Iris pigment epithelial cell (primary cell): ENCODE data around the gene ZBTB46.
A peak's percentile ranks its signal among the peaks of the same experiment; 100 is the strongest.
"Not testable (repeated sequence)": the region's sequence is repeated elsewhere in the genome, so short reads cannot be mapped to it uniquely, and the experiment has no call there.

ENCODE experiments used
- DNase-seq: peaks from one replicate; pipeline ENCODE4 v3.0.0-alpha.2; 2011; ENCODE audit warnings: low read depth

ZBTB46 gene

DNA sequence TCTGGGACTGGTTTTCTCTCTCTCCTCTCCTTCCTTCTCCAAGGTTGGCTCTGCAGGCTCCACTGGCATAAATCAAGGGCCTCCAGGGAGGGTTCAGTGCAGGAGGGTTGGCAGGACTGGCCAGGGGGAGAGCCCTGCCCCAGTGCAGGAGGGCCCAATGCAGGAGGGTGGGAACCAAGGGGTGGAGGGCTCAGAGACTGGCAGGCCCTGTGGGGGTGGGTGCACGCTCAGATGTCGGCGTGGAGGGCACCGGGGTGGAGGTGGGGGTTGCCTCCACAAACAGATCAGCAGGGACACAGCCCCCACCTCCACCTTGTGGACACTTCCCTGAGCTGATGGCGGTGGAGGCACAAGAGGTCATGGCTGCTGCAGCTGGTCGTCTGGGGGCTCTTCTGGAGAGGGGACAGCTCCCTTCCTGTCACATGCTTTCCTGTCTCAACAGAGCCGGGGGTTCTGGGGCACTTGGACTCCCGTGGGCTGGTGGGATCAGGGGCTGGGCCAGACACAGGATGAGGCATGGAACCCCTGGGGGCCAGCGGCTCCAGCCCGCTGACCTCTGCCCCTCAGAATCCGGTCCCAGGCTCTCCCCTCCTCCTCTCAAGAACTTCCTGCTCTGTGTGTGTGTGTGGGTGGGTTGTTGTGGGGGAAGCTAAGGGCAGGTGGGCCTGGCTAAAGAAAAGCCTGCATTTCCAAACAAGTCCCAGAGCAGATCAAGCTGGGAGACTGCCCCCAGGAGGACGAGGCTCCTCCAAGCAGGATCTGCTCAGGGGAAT lies 27.5 kb upstream of the ZBTB46 start:
- DNase-seq = peak; percentile 54

DNA sequence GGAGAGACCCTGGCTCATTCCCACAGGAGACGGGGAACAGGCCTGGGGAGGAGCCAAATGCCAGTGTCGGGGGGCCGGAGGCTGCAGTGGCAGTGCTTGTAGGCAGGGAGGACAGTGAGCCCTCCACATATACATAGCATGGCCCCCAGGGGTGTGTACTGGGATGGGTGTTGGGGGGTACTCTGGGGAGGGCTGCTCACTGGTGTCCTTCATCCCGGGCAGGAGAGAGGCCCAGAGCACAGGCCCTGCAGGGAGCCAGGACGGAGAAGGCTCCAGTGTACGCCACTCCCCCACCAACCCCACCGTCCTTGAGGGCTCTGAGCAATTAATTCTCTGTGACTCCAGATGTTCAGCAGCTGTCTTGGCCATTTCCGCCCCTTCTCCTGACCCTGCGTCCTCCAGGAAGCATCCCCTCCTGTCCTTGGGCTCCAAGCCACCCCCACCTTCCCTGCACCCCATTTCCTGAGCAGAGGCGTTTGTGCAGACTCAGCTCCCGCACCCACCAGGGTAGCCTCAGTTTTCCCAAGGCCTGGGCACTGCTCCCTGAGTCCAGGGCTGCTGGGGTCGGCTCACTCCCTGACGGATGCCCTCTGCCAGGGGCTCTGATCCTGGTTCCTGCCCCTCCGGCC lies 26.8 kb upstream of the ZBTB46 start:
- no peak for DNase-seq

- no peak for DNase-seq
Observed at GRCh38 chr20:63856098-63856511, 25.0 kb upstream of the ZBTB46 start.

DNA sequence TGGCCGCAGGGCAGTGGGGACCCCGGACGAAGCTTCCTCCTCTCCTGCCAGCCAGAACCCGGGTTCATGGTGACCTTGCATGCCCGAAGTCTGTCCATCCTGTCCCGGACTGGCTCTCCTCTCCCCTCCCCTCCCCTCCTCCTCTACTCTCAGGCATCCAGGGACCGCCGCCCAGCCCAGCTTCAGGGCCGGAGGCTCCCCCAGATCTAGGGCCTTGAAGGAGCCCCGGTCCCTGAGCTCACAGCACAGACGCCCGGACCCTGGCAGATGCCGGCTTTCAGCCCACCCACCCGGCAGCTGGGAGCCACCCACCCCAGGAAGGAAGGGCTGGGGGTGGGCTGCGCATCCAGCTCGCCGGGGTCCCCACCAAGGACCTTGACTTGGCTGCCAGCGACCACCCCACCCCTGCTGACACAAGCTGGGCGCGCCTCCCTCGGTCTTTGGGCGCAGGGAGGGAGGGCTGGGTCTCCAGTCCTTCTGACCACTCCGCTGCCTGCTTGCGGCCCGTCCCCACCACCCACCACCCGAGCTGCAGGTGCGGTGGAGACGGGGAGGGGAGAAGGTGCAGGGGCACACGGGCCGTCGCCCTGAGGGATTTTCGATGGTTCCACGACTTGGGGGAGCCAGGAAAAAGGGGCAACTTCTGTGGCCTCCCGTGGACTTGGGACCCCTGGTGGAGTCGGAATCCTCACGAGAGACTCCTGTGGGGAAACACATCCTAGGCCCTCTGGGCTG lies 24.5 kb upstream of the ZBTB46 start:
- no peak for DNase-seq

DNA sequence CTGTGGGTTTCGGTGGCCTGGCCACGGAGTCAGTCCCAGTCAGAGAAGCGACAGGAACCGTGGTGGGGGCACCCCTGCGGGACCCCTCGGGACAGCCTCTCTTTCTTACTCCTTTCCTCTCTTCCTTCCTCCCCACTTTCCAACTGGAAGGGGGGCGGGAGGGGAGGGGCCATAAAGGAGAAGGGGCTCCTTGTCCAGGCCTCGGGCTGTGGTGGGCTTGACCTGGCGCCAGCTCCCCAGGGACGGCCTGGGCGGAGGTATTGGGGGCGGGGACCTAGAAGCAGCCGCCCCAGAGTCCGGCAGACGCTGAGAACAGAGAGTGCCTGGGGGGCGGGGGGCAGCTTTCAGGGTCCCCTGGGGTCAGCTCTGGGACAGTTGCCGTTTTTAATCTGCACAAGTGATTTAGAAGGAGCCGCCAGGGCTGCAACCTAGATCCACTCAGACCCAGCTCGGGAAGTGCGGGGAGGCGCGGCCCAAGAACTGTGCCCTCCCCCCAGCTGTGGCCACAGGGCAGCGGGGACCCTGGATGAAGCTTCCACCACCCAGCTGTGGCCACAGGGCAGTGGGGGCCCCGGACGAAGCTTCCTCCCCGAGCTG lies 23.8 kb upstream of the ZBTB46 start:
- DNase-seq = no peak

GRCh38 chr20:63854069-63854765 lies 23.2 kb upstream of the ZBTB46 start:
- no peak for DNase-seq

- DNase-seq = not testable (repeated sequence)
Observed at GRCh38 chr20:63853733-63854068, 22.6 kb upstream of the ZBTB46 start.

GRCh38 chr20:63851548-63851943 lies 20.5 kb upstream of the ZBTB46 start:
- DNase-seq = not testable (repeated sequence)

DNA sequence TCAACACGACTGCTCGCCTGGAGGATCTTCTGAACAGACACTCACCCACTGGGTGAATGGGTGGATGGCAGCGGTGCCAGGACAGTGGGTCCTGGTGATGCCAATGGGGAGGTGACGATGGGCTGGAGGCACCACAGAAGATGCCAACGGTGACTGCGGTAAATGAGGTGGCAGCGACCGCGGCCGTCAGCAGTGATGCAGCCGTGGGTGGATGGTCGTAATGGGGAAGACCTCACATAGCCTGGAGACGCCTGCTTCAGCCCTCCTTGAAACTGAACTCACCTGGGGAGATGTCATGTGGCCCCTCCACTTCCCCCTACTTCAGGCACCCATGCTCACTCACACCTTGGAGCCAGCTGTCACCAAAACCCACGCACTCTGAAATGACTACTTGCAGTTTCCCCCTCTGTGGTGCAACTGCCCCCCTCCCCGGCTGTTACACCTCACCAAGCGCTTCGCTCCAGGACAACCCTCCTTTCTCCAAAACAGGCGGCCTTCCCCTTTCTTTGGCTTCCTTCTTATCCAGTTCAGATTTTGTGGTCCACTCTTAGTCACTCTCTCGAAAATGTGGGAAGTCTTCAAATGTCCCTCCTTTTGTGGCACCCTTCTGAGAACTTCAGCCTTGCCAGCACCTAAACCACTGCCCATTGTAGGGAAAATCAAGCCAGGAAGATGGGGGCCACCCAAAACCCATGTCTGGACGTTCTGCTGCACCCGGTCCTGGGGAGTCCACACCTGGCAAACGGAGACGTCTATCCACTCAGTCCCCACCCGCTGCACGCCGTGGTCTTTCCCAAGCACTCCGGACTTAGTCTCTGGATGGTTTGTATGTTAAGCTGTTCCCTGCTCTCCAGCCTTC lies 19.9 kb upstream of the ZBTB46 start:
- no peak for DNase-seq

DNA sequence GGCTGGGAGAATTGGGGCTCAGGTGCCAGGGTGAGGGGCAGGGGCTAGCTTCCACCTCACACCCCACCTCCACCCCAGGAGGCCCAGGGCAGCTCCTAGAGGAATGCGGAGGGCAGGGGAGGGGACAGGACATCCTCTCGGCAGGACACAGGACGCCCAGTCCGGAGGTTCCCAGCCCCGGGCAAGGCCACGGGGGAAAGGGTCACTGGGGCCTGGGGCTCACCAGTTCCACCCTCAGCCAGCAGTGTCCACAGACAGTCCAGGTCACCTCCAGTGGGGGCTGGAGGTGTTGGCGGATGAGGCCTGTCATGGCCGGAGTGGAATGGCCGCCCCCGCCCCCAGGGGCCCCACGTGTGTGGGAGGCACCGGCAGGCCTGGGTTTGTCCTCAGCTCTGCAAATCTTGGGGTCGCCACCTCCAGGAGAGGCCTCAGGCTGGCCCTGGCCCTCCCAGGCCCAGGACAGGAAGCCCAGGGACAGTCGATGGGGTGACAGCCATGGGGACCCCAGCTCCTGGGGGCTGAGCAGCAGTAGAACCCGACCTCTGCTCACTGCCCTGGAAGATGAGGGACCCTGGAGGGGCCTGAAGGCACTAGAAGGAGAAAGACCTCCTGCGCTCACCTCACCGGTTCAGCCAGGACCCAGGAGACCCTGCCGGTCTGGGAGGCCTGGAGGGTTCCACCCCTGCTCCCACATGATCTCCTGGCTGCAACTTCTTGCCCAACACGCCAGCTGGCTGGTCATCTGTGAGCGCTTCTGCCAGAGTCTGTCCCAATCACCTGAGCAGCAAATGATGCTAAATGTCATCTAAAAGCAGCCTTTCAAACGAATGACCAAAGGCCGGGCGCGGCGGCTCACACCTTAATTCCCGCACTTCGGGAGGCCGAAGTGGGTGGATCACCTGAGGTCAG lies 17.2 kb upstream of the ZBTB46 start:
- no peak for DNase-seq

DNA sequence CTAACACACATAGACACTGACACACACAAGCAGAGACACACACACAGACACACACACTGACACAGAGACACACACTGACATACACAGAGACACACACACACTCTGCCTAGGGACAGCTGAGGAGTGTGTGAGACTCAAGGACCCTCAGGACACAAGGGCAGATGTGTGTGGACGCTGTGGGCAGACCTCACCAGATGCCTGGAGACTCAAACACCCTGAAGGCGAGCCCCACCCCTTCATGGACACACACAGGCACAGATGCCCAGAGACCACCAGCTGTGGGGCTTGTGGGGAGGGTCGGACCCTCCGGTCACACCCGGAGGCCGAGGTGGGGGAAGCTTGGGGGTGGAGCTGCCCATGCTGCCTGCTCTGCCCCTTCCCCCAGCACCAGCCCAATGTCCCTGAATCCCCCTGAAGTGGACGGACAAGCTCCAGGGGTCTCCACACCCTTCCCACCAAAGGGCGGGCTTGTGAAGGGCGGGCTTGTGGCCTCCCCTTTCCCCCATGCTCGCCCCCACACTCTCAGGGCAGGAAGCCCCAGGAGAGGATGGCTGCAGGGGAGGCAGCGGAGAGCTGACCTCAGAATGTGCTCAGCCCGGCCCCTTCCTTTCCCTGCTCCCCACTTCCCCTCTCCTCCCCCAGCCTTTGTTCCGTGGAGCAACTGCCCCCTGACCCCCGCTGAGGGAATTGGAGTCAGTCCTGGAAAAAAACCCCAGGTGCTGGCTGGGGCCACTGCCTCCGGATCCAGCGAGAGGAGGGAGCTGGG lies 16.4 kb upstream of the ZBTB46 start:
- no peak for DNase-seq

DNA sequence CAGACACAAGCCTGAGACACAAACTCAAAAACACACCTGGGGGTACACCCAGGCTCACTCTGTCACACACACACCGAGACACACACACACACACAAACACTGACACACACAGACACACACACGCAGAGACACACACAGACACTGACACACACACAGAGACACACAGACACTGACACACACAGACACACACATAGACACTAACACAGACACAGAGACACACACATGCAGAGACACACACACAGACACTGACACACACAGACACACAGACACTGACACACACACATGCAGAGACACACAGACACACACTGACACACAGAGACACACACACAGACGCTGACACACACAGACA lies 15.8 kb upstream of the ZBTB46 start:
- no peak for DNase-seq

- no peak for DNase-seq
Observed at GRCh38 chr20:63846128-63846771, 15.2 kb upstream of the ZBTB46 start.

DNA sequence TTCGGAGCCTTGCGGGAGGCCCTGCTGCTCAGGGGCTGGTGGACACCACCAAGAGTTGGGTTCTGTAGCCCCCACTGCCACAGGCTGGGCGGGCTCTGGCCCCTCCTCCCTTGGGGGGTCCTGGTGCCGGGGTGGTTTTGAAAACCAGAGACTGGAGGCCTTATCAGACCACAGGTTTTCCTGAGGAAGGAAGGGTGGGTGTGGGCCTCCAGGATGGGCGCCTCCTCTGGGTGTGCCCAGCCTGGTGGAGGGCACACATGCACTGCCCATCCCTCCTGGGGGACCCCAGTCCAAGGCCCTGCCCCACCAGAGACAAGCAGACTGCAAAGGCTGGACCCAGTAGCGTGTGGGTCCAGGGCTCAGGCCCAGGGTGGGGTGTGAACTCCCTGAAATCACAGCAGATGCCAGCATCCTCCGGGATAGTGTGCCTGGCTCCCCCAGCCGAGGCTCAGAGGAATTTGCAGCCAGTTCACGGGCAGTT lies 13.5 kb upstream of the ZBTB46 start:
- no peak for DNase-seq

GRCh38 chr20:63843778-63844177 lies 12.7 kb upstream of the ZBTB46 start:
- DNase-seq = no peak

- DNase-seq = no peak
Observed at GRCh38 chr20:63843222-63843621, 12.2 kb upstream of the ZBTB46 start.

DNA sequence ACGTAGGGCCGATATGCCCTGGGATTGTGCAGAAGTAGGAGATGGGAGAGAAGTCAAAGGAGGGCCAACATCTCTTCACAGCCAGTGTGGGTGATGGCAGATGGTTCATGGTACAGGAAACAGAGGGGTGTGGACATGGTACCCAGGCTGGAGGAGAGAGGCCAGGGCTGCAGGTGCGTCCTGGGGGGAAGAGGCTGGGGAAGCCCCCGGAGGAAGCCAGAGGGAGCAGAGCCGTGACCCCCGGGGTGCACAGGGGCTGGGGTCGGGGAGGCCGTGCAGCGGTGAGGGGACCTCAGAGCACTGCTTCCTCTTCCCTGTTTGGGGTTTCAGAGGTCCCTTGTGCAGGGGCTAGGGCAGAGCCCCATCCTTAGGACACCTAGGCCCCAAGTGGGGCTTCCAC lies 11.2 kb upstream of the ZBTB46 start:
- no peak for DNase-seq

DNA sequence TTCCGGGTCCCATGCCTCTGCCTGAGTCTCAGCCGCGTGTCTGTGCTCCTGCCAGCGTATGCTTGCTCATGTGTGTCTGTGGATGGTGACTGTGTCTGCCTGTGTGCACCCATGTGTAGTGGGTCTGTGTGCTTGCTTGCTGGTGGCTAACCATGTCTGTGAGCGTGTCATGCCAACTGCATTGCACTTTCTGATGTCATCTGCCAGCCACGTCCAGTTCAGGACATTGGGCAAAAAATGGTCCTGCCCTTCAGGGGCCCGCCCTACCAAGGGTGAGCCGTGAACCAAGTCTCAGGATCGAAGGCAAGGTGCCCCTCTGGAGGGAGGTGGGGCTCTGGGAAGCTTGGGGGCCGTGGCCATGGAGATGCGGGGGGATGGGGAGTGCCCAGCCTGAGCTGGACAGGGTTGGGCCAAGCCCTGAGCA lies 9.4 kb upstream of the ZBTB46 start:
- no peak for DNase-seq

DNA sequence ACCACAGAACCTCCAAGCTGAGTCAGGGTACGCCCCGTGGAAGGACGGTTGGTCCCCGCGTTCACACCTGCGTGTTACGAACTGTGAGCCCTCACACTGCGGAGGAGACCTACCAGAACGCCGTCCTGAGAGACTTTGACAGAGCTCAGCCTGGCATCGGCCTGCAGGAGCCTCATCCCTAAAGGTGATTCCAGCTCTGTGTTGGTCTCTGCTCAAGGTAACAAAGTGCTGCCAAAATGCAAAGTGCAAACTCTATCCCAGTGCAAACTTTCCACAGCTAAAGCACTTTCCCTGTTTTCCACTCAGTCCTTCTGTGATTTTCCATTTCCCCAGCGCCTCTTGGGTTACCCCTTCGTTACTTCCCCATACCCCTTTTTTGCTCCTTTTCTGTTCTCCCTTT lies 8.6 kb upstream of the ZBTB46 start:
- DNase-seq = no peak
